SJCRH30 (cell line): Measurements from ENCODE around the gene TMEM151A. TPM values are rescaled to one million over a fixed set of nuclear protein-coding genes. Genes with fewer than 3 reads are reported as not detected.

Experiments
- DNase-seq, 2 experiments: peaks; one replicate each; pipeline ENCODE4 v3.0.0-alpha.2; 2015 to 2020
- H3K27ac ChIP-seq: fragments of 250-450 bp; sonication (Bioruptor Pico); 2 replicates; pipeline ENCODE4 v1.5.1; 2020; ENCODE audit warnings: mild to moderate bottlenecking, moderate library complexity
- H3K27me3 ChIP-seq: fragments of 250-450 bp; sonication (Bioruptor Pico); 2 replicates; pipeline ENCODE4 v1.5.1; 2020; ENCODE audit warnings: mild to moderate bottlenecking, moderate library complexity
- H3K36me3 ChIP-seq: fragments of 250-450 bp; sonication (Bioruptor Pico); 2 replicates; pipeline ENCODE4 v1.5.1; 2020; ENCODE audit warnings: mild to moderate bottlenecking, moderate library complexity
- H3K4me1 ChIP-seq: fragments of 250-450 bp; sonication (Bioruptor Pico); 2 replicates; pipeline ENCODE4 v1.5.1; 2020; ENCODE audit warnings: mild to moderate bottlenecking, moderate library complexity
- H3K4me3 ChIP-seq: fragments of 250-450 bp; sonication (Bioruptor Pico); 2 replicates; pipeline ENCODE4 v1.5.1; 2020; ENCODE audit warnings: mild to moderate bottlenecking, moderate library complexity
- H3K9me3 ChIP-seq: fragments of 250-450 bp; sonication (Bioruptor Pico); replicated peaks from 2 replicates; pipeline ENCODE4 v1.5.1; 2020; ENCODE audit warnings: mild to moderate bottlenecking, moderate library complexity
- total RNA-seq: library from RNA; depleted of rRNA; stranded (reverse); fragments of >200 nt; shearing (Covaris generic); gene quantifications from 2 replicates; pipeline ENCODE4 v1.2.3, GENCODE V29; 2014

The TMEM151A gene
- total RNA-seq, 1 experiment from 2014 or later = not detected

- peaks cover 7% of the 10 kb centered on the region; the same call in 1 of the 2 replicates for H3K4me1 ChIP-seq
- no peak overlapping the region for H3K4me3 ChIP-seq
- no peak for DNase-seq
- no peaks in the 10 kb centered on the region for H3K36me3 ChIP-seq
- H3K27me3 ChIP-seq = no peaks in the 10 kb centered on the region
- H3K27ac ChIP-seq = no peak overlapping the region; the same call in 1 of the 2 replicates
- no peaks in the 10 kb centered on the region for H3K9me3 ChIP-seq
Observed at GRCh38 chr11:66326261-66327111, 34.8 kb downstream of the TMEM151A start.

GRCh38 chr11:66327171-66328030 is 35.7 kb downstream of the TMEM151A start:
- Histone ChIP-seq H3K9me3 (no peaks in the 10 kb centered on the region), H3K36me3 (no peaks in the 10 kb centered on the region), H3K4me1 (peaks cover 7% of the 10 kb centered on the region; the same call in 1 of the 2 replicates), H3K27ac (no peak overlapping the region; the same call in 1 of the 2 replicates), H3K4me3 (no peak overlapping the region), H3K27me3 (no peaks in the 10 kb centered on the region)
- no peak for DNase-seq

- no peaks in the 10 kb centered on the region for H3K27me3 ChIP-seq
- no peak for DNase-seq
- H3K27ac ChIP-seq = no peak overlapping the region
- no peaks in the 10 kb centered on the region for H3K9me3 ChIP-seq
- H3K4me3 ChIP-seq = no peak overlapping the region
- no peaks in the 10 kb centered on the region for H3K36me3 ChIP-seq
- peaks cover 7% of the 10 kb centered on the region; the same call in 1 of the 2 replicates for H3K4me1 ChIP-seq
Observed at GRCh38 chr11:66328031-66328301, 36.3 kb downstream of the TMEM151A start.

- no peak overlapping the region for H3K4me3 ChIP-seq
- H3K9me3 ChIP-seq = no peaks in the 10 kb centered on the region
- no peak overlapping the region for H3K27ac ChIP-seq
- peaks cover 7% of the 10 kb centered on the region; the same call in 1 of the 2 replicates for H3K4me1 ChIP-seq
- peak; percentile 70 to 81 for DNase-seq
- no peaks in the 10 kb centered on the region for H3K27me3 ChIP-seq
- H3K36me3 ChIP-seq = no peaks in the 10 kb centered on the region
Observed at GRCh38 chr11:66328302-66329144, 36.8 kb downstream of the TMEM151A start.

DNA sequence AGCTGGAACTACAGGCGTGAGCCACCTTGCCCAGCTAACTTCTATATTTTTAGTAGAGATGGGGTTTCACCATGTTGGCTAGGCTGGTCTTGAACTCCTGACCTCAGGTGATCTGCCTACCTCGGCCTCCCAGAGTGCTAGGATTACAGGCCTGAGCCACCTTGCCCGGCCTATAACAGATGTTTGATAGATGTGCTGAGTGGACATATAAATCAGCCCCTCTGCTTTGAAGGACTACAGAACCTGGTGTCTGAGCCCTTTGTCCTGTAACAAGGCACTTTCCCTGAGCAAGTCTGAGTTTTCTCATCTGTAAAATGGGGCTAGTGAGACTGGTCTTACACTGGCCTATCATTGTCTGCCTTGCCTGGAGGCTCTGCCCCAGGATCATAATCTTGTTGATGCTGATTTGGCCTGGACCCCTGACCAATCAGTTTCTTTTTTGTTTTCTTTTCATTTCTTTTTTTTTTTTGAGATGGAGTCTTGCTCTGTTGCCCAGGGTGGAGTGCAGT is 37.5 kb downstream of the TMEM151A start:
- Histone ChIP-seq H3K4me1 (peaks cover 7% of the 10 kb centered on the region; the same call in 1 of the 2 replicates), H3K36me3 (no peaks in the 10 kb centered on the region), H3K27ac (no peak overlapping the region), H3K27me3 (no peaks in the 10 kb centered on the region), H3K9me3 (no peaks in the 10 kb centered on the region), H3K4me3 (no peak overlapping the region)
- DNase-seq = no peak

DNA sequence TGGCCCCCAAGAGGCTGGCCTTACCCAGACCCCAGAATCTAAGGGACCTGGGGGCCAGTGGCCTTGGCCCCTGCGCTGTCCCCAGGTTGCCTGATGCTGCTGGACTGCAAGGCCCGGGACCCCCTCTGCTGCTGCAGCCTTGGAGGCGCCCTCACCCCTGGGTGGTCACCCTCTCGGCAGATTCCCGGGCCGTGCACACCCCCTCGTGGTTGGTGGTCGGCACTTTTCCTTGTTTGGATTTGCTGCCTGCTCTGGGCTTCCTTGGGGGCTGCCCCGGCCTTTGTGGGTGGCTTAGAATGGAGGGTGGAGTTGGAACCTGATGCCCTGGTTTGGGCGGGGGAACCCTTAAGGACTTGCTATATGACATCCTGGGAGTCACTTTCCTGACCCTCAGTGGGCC is 39.2 kb downstream of the TMEM151A start:
- Histone ChIP-seq H3K36me3 (no peaks in the 10 kb centered on the region), H3K4me3 (no peak overlapping the region), H3K4me1 (peaks cover 7% of the 10 kb centered on the region; the same call in 1 of the 2 replicates), H3K27ac (no peak overlapping the region), H3K9me3 (no peaks in the 10 kb centered on the region), H3K27me3 (no peaks in the 10 kb centered on the region)
- DNase-seq = peak in 1 of 2 experiments; percentile 26

DNA sequence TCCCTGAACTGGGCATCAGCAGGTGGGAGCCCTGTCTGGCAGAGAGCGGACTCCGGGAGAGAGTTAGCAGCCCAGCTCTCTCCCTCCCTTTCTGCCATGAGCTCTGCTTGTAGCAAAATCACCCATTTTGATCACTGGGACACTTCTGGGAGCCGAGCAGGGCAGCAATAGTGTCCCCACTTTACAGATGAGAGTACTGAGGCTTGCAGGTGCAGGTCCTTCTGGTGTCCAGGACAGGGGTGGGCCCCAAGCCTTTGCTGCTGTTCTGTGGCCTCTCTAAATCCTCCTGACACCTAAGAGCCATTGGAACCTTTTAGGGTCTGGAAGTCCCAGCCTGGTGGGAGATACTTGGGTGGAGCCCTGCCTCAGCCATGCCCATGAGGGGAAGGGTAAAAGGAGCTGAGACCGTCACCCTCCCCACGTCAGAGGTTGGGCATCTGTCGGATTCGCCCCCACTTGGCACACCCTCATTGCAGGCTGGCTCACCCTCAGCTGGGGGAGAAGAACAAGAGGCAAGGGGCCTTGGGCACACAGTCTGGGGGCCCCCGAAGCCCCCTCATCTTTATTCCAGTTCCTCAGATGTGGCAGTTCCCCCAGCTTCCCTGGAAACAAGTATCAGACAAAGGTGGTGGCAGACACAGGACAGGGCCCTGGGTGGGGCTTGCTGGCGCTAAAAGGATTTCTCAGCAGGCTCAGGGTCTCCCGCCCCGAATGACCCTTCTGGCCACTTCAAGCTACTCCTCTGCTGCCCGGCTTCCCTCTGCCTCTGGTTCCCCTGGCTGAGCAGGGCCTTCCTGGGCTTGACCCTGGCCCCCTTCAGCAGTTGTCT is 40.1 kb downstream of the TMEM151A start:
- Histone ChIP-seq H3K9me3 (no peaks in the 10 kb centered on the region), H3K27ac (no peak overlapping the region), H3K4me1 (peaks cover 10% of the 10 kb centered on the region), H3K36me3 (no peaks in the 10 kb centered on the region), H3K27me3 (no peaks in the 10 kb centered on the region), H3K4me3 (no peak overlapping the region)
- DNase-seq = no peak

GRCh38 chr11:66332371-66333219 is 40.9 kb downstream of the TMEM151A start:
- Histone ChIP-seq H3K36me3 (no peaks in the 10 kb centered on the region), H3K4me1 (peaks cover 14% of the 10 kb centered on the region)
- no peak for DNase-seq

DNA sequence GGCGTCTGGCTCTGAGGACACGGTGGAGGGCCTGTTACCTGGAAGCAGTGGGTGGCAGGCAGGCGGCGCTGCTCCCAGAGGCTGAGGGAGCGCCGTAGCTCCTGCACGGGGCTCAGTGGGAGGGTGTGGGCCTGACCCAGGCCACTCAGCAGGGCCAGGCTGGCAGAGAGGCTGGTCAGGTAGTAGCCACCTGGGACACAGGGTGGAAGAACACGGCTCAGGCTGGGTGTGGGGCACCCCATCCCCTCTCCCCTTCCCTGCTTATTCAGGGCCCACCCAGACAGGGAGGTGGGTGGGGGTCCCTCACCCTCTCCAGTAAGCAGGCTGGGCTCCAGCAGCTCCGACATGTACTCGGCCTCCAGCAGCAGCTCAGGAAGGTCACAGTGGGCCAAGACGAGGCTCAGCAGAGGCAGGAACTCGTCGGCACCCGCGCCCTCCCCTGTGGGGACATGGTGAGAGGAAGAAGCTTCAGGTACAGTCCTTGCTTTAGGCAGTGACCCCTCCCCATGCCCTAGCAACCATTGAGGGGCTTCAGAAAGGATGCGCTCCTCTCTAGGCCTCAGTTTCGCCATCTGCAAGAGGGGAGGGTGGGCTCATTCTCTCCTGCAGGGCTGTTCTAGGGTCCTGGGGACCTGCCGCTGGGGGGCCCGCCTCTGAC is 41.7 kb downstream of the TMEM151A start:
- H3K4me3 ChIP-seq = no peak overlapping the region
- no peaks in the 10 kb centered on the region for H3K9me3 ChIP-seq
- no peak overlapping the region for H3K27ac ChIP-seq
- no peak for DNase-seq
- H3K27me3 ChIP-seq = no peaks in the 10 kb centered on the region
- H3K4me1 ChIP-seq = peaks cover 15% of the 10 kb centered on the region
- H3K36me3 ChIP-seq = no peaks in the 10 kb centered on the region

More at GRCh38 chr11:66332371-66333219, 40.9 kb downstream of the TMEM151A start:
- Histone ChIP-seq H3K4me3 (no peak overlapping the region), H3K9me3 (no peaks in the 10 kb centered on the region), H3K27me3 (no peaks in the 10 kb centered on the region), H3K27ac (no peak overlapping the region)

DNA sequence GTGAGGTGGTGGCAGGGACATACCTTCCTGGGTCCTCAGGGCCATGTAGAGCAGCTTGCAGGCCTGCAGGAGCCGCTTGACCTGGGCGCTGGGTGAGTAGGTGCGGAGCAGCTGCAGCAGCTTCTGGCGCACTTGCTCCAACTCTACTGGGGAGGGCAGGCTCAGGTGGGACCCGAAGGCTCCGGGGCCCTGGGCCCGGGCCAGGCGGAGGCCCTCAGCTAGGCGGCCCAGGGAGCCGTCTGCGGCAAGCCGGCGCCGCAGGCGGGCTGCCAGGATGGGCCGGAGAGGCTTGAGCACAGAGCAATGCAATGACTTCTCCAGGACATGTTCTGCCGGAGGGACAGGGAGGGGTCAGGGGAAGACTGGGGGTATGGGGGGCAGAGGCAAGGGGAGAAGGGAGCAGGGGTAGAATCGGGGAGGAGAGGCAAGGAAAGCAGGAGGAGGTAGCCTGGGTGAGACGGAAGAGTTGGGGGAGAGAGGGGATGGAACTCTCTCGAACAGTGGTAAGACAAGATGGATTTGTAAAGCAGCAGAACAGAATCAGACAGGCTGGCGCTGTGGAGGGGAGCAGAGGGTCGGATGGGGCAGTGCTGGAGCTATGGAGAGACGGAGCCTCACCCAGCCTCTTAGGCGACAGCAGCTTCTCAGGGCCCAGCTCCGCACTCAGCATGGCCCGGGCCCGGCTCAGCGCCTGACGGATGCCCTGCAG is 42.4 kb downstream of the TMEM151A start:
- Histone ChIP-seq H3K27me3 (no peaks in the 10 kb centered on the region), H3K4me1 (peaks cover 15% of the 10 kb centered on the region), H3K36me3 (no peaks in the 10 kb centered on the region), H3K27ac (no peak overlapping the region), H3K9me3 (no peaks in the 10 kb centered on the region), H3K4me3 (no peak overlapping the region)
- DNase-seq = no peak

DNA sequence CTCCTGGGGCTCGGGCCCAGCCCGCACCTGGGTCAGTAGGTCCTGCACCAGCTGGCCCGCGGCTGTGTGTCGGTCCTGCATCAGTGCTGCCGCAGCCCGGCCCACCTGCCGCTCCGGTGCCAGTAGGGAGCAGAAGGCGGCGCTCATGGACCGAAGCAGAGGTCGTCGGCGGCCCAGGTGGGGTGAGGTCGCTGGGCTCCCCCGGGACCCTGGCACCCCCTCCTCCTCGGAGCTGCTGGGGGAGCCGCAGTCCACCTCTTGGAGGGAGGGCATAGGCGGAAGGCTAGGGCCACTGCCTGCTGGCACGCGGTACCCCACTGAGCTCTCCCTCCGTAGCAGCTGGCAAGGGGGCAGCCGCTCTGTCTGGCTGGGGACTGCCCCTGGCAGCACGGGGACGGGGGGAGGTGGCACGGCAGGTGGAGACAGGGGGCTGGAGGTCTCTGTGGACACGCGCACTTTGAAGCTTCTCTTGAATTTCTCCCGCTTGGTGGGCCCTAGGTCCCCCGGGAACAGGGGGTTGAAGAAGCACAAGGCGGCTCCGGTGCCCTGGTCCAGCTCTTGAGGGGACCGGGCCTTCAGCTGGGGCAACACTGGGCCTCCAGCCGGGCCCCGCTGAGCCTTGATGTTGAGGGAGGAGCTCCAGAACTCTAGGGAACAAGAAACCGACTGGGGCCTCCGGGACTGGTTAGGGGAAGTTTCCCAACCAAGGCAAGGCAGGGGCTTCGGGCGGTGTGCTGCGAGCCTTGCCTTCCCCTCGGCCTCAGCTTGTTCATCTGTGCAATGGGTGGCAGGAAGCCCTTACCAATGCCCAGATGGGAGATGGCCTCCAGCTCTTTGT is 43.1 kb downstream of the TMEM151A start:
- no peaks in the 10 kb centered on the region for H3K27me3 ChIP-seq
- H3K36me3 ChIP-seq = no peaks in the 10 kb centered on the region
- H3K4me1 ChIP-seq = peaks cover 15% of the 10 kb centered on the region
- H3K27ac ChIP-seq = no peak overlapping the region
- no peak for DNase-seq
- peak overlapping the region; percentile 55; the same call in 1 of the 2 replicates for H3K4me3 ChIP-seq
- no peaks in the 10 kb centered on the region for H3K9me3 ChIP-seq
